ENCODE measurements around the gene VASN. TPM values are rescaled to one million over a fixed set of nuclear protein-coding genes. Genes with fewer than 3 reads are reported as not detected.

VASN gene
- total RNA-seq, result 10 to 100 TPM in 3 of 4 donors, 1 to 10 TPM in 1; 7.1 to 31.3 (median 21.7) TPM

- intact Hi-C loops (cut with DNase I), result no loop called here
- H3K9me3 ChIP-seq, result no peaks in the 10 kb centered on the region
- TF ChIP-seq POLR2AphosphoS5 (IDR thresholded peaks at IDR 0.05), result peak; percentile 96 to 98
- peak; percentile 86 for TF ChIP-seq POLR2A (IDR thresholded peaks at IDR 0.05; ENCODE audit: low read depth)
- TF ChIP-seq EP300 (IDR thresholded peaks at IDR 0.05), result no peak
- no peak for TF ChIP-seq CTCF (IDR thresholded peaks at IDR 0.05)
- H3K27ac ChIP-seq (replicated peaks in 1 of 4), result peak within 1 kb of the TSS; percentile 82 to 90 (median 84)
- peaks cover 51 to 74% (median 68%) of the 10 kb centered on the region in 4 donors for H3K4me1 ChIP-seq
- peaks cover 0 to 5% (median 0%) of the 10 kb centered on the region in 4 donors for H3K36me3 ChIP-seq
- WGBS, result 18% methylated on average over 4 of the region's 50 CpGs
- no peaks in the 10 kb centered on the region for H3K27me3 ChIP-seq
- H3K4me3 ChIP-seq, result peak within 1 kb of the TSS; percentile 66 to 75 (median 70)
- DNase-seq (ENCODE audit: extremely low spot score), result no peak
Observed at GRCh38 chr16:4371357-4372000, at the start of gene VASN. Gene VASN, plus strand, starts transcription at chr16:4371848. Its CDS starts 9,030 bp downstream, at chr16:4380878.

- Histone ChIP-seq H3K4me3 (no peak overlapping the region), H3K4me1 (peaks cover 80 to 100% (median 100%) of the 10 kb centered on the region in 4 donors), H3K9me3 (no peaks in the 10 kb centered on the region), H3K27ac (replicated peaks in 1 of 4) (peak overlapping the region; percentile 96 to 97 (median 96)), H3K27me3 (no peaks in the 10 kb centered on the region), H3K36me3 (no peaks in the 10 kb centered on the region)
- WGBS, result 80% methylated on average over 16 of the region's 30 CpGs
- TF ChIP-seq EP300 (IDR thresholded peaks at IDR 0.05) (no peak), POLR2AphosphoS5 (IDR thresholded peaks at IDR 0.05) (no peak), POLR2A (IDR thresholded peaks at IDR 0.05; ENCODE audit: low read depth) (no peak), CTCF (IDR thresholded peaks at IDR 0.05) (no peak)
- intact Hi-C loops (cut with DNase I), result no loop called here
- DNase-seq (ENCODE audit: extremely low spot score), result no peak
Observed at GRCh38 chr16:4322121-4323052, 49.3 kb upstream of the VASN start.

GRCh38 chr16:4323071-4323844, 48.4 kb upstream of the VASN start:
- Histone ChIP-seq H3K9me3 (no peaks in the 10 kb centered on the region), H3K4me3 (peak overlapping the region; percentile 12 to 31 (median 23)), H3K4me1 (peaks cover 78 to 100% (median 100%) of the 10 kb centered on the region in 4 donors), H3K27ac (replicated peaks in 1 of 4) (peak overlapping the region; percentile 96 to 97 (median 96)), H3K27me3 (no peaks in the 10 kb centered on the region), H3K36me3 (no peaks in the 10 kb centered on the region)
- TF ChIP-seq POLR2AphosphoS5 (IDR thresholded peaks at IDR 0.05) (no peak), EP300 (IDR thresholded peaks at IDR 0.05) (no peak), POLR2A (IDR thresholded peaks at IDR 0.05; ENCODE audit: low read depth) (no peak), CTCF (IDR thresholded peaks at IDR 0.05) (no peak)
- WGBS, result 63% methylated on average over 7 of the region's 21 CpGs
- intact Hi-C loops (cut with DNase I), result no loop called here
- no peak for DNase-seq (ENCODE audit: extremely low spot score)

- Histone ChIP-seq H3K4me1 (peaks cover 78 to 100% (median 100%) of the 10 kb centered on the region in 4 donors), H3K9me3 (no peaks in the 10 kb centered on the region), H3K36me3 (no peaks in the 10 kb centered on the region), H3K4me3 (peak overlapping the region; percentile 12 to 31 (median 23)), H3K27ac (replicated peaks in 1 of 4) (peak overlapping the region; percentile 96 to 97 (median 96)), H3K27me3 (no peaks in the 10 kb centered on the region)
- 34% methylated on average over 6 of the region's 12 CpGs for WGBS
- TF ChIP-seq POLR2A (IDR thresholded peaks at IDR 0.05; ENCODE audit: low read depth) (no peak), POLR2AphosphoS5 (IDR thresholded peaks at IDR 0.05) (peak in 1 of 2 donors; percentile 14), EP300 (IDR thresholded peaks at IDR 0.05) (no peak), CTCF (IDR thresholded peaks at IDR 0.05) (no peak)
- intact Hi-C loops (cut with DNase I), result no loop called here
- no peak for DNase-seq (ENCODE audit: extremely low spot score)
Observed at GRCh38 chr16:4323845-4324488, 47.7 kb upstream of the VASN start.
